GM19452 (cell line): ENCODE results near the gene RILP.
A peak's percentile ranks its signal among the peaks of the same experiment; 100 is the strongest.

Source experiments
- ATAC-seq: cut with Tn5 transposase; IDR thresholded peaks from one replicate; pipeline ENCODE4 v1.9.1; 2021; ENCODE audit not compliant: unreplicated experiment

Gene RILP

DNA sequence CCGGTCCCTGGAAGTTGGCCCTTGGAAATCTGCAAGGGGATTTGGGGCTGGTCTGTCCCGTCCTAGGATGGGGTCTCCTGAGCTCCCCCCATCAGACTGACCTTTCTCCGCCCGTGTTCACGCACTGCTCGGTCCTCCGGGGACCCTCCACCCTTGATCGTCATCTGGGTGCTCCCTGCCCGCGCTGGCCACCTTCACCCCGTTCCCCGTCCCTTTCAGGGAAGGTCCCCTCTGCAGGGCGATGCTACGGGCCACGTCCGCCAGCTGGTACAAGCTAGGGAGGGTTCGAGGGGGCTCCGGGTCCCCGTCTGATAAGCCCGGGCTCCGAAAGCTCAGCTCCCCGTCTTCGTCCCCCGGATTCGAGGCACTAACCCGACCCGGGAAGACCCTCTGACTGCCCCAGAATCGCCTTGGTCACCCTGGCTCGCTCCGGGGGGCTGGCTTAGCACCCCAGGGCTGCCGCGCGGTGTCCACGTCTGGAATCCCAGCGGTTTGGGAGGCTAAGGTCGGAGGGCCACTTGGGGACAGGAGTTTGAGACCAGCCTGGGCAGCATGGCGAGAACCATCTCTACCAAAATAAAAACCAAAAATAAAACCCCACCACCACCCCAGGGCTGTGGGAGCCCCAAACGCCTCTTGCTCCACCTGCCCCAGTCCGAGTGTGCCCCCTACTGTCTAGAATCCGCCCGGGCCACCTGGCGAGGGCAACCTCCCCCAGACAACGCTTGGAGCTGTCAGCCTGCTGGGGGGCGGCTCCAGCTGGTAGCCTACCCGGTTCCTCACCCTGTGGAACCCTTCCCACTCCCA is 20.0 kb downstream of the RILP start:
- ATAC-seq: no peak

DNA sequence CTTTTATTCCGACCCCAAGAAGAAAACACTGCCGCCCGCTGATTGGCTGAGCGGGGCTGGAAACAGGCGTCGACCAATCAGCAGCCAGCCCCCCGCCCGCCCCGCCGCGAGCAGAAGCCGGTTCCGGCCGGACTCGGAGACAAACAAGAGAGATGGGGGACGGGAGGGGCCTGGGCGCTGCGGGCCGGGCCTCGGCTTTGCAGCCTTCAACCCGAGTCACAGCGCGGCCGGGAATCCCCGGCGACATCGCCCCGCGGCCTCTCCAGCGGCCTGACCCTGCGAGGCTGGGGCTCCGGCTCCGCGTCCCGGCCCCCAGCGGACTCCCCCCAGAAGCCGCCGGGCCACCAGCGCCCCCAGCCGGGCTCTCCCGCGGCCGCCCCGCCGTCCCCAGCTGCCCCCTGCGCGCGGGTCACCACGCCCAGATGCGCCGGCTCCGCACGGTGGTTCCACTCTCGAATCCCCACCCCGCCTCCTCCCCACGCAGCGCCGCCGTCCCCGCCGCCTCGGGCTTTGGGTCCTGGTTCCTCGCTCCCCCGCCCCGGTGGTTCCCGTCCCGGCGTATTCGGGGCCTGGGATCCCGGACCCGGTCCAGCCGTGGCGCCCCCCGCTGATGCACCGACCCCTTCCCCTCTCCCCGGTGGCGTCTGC is 20.7 kb downstream of the RILP start:
- peak; percentile 51 for ATAC-seq

DNA sequence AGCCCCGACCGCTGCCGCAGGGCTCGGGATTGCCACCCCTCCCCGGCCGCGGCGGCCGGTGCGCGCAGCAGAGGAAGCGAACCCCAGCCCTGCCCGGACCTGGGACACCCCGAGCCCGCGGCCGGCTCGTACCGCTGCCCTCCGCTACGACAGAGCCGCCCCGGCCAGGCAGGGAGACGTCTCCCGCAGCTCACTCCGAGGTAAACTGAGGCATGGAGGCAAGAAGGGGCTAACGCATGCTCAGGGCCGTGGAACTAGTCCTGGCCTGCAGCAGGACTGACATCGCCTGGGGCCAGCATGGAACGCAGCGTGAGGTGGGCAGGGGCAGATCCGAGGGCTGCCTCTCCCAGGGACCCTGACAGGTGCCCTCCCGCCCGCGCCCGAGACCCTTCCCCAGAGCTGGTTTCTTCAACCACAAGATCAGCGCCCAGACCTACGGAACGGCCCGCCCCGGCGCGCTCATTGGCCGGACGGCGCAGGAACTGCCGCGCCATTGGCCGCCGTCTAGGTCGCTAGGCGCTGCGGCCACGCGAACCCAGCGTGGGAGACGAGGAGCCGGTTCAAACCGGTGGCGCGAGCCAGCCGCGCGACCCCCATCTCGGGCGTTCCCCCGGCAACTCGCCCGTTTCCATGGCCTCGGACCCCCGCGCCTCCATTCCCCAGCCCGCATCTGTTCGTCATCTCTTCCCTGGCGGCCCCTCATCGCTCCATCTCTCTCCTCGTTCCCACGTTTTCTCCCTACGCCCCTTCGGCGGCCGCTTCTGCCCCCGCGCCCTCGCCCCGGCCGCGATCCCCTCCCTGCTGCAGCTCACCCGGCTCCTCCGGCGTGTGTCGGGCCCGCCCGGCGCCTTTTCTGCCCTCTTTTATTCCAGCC is 21.4 kb downstream of the RILP start, which contains the start of gene SLC43A2:
Gene SLC43A2, minus strand, starts transcription at position 853 of the 874 bp plus-strand sequence. CDS start 960 bp downstream, outside the sequence.
- peak; percentile 52 for ATAC-seq

DNA sequence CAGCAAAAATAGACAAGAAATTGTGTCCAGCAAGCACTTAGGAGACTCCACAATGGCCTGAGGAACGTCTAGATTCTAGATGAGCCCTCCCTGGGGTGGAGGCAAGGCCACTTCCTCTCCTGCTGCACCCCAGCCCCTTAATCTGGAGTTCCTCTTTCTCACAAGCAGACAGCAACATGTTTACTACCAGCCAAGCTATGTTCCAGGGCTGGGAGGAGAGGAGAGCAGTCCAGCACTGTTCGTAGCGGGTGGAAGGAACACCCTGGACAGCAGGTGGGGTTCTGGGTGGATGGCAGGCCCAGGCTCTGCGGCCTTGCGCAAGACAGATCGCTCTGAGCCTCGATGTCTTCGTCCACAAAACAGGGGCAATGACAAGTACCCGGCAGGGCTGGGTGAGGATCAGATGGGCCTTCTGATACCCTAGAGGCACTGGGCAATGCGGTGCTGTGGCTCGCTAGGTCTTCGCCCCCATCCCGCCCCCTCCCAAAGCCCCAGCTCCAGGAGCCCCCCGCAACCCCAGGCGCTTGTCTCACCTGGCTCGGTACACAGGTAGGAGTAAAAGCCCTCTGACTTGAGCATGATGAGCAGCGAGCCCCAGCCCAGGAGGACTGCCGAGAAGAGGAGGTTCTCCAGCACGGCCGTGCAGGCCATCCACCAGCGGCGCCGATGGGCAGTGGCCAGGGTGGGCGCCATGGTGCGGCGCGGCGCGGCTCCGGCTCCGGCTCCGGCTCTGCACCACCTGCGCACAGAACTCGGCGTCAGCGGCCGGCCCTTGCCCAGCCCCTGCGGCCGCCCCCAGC is 22.3 kb downstream of the RILP start:
- ATAC-seq: peak; percentile 10

DNA sequence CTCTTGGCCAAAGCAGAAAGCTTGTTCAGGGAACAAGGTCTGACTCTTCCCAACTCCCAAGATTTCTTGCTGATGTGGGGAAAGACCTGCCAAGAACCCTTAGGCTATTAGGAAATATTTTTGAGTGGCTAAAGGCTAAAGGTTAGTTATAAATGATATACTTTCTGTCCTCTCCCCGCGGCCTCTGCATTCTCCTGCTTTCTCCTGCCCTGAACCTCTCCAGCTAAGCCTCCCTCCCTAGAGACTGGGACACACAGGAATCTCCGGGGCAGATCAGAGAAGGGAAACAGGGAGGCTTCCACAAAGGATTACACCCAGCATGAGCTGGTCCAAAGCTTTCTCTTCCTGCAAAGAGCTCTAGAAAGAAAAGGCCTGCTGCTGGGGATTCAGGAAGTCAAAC is 23.3 kb downstream of the RILP start:
- no peak for ATAC-seq

DNA sequence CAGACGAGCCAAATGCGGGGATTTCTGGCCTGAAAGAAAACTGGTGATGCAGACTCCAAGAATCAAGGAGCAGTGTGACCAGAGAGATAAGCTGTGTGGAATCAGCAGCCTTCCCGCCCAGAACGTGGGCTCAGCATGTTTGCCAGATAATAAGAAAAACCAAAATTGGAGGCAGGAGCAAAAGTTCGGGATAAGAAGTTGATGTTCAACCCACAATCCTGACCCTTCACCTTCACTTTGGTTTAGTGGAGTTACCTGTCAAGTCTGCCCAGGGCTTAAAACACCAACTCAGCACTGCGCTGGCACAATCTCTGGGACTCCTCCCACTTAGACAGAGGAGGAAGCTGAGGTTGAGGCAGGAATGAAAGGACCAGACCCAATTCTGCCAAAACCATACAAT is 24.1 kb downstream of the RILP start:
- ATAC-seq: no peak

DNA sequence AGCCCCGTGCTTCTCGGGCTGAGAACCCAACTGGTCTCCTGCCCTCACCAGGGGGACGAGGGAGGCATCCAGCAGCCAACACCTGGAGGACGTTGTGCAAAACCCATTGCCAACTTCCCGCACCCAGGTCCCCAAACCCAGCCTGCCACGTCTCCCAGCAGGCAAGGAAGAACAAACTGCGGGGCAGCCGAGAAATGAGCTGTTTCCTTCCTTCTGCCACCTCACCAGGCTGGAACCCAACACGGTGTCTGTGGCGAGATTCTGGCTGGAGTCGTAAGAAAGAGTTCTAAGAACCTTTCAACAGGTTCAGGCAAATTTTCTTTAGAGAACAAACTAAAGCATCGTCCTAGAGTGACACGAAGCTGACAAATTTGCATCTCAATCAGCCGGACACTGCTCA is 24.6 kb downstream of the RILP start:
- no peak for ATAC-seq

DNA sequence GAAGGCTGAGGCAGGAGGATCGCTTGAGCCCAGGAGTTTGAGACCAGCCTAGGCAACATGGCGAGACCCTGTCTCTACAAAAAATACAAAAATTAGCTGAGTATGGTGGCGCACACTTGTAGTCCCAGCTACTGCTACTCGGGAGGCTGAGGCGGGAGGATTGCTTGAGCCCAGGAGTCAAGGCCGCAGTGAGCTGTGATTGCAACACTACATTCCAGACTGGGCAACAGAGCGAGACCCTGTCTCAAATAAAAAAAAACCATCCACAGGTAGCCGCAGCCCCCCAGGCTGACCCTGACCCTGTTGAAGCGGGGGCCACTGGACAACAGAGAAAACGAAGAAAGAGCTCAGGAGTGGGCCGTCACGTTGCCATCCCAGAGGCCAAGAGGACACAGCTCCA is 25.0 kb downstream of the RILP start:
- ATAC-seq: no peak

DNA sequence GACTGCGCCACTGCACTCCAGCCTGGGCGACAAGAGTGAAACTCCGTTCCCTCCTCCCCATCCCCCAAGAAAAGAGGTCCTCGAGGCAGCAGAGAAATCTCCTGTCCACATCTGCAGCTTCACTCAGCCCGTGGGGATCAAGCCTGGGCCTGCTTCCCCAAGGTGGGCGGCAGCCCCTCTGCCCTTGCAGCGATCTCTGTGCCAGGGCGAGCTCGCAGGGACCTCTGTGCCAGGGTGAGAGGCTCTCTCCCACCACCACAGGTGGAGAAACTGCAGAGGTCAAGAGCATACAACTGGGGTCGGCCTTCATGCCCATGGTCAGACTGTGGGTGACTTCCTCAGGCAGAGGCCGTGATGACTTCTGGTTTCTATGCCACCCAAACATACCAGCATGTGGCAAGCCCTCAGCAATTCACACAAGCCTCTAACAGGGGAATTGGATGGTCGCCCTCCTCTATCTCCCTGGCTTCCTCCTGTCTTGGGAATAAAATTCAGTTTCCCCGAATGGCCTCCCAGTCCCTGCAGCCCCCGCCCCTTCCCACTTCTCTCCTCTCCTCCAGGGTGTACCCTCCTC is 26.5 kb downstream of the RILP start:
- ATAC-seq: no peak

DNA sequence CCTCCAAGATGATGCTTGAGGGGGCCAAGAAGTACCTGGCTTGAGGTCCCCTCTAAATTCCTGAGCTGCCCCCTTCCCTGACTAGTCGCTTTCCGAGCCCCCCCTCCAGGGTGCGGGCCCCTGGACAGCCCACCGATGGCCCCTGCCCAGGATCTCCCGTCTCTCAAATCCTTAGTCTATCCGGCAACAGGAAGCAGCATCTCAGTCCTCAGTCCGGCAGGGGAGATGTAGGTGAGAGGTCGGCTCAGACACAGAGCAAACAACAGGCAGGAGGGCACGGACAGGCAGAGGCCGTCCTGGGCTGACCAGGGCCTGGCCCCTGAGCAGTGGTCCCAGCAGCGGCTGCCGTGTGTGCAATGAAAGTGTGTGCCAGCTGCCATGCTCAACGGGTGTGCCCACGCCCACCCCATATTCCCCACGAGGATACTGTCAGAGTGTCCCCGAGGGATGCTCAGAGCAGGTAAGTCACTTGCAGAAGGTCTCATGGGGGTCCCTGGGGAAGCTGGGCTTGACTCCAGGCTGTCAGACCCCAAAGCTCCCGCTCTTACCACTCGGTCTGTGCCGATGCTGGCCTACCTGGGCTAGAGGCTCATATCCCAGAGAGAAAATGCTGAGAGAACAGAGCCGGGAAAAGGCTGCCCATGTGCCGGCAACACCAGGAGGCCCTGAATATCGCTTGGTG is 28.3 kb downstream of the RILP start:
- ATAC-seq: no peak

DNA sequence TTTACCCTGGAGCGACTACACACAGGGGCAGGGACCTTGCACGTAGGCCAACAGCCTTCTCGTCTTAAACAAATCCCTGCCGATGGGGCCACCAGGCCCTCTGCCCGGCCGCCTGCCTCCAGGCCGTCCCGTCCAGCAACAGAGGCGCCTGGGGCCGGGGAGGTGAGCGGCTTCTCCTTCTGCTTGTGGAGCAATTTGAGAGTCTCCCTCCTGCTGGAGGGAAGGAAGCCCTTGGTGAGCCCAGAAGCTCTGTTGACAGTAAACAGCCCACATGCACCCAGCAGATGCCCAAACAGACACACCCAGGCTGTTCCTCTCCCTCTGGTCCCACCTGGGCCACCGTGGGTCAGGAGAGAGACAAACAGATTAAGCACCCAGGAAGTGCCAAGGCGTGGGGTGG is 29.2 kb downstream of the RILP start:
- ATAC-seq: no peak

DNA sequence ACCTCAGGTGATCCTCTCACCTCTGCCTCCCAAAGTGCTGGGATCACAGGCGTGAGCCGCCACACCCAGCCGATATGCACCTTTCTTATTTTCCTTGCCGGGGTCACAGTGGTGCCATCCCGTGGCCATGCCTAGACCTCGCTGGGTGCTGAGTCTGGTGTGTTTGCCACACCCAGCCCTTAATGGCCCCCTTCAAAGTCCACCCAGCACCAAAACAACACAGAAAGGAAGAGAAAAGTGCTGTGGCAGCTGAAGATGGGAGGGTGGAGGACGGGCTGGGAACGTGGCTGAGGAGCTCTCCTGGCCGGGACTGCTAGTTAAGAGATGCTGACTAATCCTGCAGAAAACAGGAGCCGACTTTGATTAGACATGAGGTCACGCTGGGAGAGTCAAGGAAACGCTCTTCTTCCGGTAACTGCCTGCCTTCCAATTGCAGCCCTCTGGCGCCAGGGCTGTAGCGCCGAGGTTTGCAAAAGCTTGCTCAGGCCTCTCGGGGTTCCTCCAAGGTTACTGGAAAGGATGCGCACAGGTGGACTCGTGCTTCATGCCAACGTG is 32.0 kb downstream of the RILP start:
- ATAC-seq: no peak

DNA sequence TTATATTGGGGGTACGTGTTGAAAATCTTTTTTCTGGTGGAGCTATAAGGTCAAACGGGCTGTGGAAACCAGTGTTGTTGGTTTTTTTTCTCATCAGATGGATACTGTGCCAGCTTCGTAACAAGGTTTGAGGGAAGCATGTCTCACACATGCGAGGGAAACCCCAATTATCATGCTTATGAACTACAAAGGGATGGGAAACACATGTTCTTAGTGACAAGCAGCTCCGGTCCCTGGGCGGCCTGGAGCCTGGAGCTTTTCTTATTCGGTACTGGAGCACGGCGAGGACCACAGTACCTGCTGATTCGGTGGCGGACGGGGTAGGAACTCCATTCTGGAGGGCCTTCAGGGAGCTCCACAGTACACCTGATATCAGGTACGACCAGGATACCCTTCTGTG is 33.6 kb downstream of the RILP start:
- no peak for ATAC-seq

DNA sequence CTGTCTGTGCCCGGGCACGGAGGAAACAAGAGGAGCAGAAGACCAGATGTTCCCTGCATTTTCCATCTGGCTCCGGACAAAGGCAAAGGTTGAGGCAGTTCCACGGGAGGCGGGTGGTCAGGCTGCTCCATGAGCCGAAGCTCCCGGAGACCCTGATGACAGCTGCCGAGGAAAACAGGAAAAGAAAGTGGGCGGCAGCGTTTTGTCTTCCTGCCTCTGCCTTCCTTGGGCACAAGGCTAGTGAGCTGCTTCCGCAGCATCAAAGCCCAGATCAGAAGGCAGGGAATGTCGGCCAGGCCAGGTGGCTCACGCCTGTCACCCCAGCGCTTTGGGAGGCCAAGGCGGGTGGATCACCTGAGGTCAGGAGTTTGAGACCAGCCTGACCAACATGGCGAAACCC is 37.3 kb downstream of the RILP start:
- no peak for ATAC-seq

DNA sequence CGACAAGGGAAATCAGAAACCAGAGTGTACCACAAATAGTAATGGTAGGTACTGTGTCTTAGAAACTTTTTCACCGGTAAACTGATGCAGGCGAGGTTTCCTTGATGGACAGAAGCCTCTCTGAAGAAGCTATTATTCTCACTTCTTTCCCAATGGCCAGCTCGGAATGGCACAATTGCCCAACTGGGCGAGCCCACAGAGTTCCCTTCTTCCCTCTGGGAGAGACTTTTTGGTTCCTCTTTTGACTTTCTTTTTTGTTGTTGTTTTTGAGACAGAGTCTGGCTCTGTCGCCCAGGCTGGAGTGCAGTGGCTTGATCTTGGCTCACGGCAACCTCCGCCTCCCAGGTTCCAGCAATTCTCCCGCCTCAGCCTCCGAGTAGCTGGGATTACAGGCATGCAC is 38.0 kb downstream of the RILP start:
- no peak for ATAC-seq

DNA sequence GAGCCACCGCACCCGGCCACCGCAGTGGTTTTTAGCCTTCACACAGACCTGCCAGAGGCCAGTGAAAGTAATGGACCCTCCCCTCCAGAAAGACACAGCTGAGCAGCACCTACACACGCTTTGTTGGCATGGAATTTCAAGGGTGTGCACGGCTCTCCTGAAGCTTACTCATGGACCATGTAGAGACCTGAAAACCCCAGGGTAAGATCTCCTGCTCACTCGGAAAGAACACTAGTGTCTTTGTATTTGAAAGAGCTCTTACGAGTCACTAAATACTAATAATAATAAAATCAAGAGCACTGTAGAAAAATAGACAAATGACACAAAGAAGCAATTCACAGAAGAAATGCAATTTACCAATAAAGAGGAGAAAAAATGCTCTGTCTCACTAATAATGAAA is 41.0 kb downstream of the RILP start:
- no peak for ATAC-seq

DNA sequence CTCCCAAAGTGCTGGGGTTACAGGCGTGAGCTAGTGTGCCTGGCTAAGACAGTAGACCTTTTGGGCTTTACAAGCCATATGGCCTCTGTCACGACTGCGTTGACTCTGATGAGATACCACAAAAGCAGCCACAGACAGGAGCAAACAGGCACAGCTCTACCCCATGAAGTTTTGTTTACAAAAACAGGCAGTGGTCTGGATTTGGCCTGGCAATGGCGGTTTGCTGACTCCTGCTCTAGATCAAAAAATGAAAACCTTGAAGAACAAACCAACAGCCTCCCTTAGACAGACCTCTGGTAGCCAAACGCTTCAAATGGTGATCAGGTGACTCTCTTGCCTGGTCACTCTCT is 41.7 kb downstream of the RILP start:
- no peak for ATAC-seq

DNA sequence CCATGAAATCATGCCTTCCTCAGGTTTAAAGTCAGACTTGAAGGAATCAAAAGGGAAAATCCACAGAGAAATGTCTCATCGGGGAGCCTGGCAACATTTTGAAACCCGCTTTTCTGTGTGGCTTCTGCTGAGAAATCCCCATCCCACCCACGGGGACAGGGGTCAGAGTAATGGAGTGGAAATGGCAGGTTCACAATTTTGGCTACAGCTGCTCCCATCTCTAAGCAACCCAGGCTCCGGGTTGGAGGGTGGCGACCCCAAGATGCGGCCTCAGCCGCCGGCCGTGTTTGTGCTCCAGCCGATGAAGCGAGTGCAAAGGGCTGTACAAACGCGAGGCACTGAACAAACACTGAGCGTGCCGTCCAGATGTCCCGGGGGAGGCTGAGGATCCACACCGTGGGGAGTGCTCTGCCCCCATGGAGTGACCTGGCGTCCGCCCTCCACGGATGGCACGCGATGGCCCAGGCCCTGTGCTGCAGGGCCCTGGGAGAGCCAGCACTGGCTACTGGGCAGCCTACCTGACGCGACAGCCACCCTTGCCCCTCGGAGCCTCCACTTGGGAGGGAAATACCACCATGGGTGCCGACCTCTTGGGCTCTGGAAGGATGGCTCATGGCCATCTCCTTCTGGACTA is 43.2 kb downstream of the RILP start:
- no peak for ATAC-seq

DNA sequence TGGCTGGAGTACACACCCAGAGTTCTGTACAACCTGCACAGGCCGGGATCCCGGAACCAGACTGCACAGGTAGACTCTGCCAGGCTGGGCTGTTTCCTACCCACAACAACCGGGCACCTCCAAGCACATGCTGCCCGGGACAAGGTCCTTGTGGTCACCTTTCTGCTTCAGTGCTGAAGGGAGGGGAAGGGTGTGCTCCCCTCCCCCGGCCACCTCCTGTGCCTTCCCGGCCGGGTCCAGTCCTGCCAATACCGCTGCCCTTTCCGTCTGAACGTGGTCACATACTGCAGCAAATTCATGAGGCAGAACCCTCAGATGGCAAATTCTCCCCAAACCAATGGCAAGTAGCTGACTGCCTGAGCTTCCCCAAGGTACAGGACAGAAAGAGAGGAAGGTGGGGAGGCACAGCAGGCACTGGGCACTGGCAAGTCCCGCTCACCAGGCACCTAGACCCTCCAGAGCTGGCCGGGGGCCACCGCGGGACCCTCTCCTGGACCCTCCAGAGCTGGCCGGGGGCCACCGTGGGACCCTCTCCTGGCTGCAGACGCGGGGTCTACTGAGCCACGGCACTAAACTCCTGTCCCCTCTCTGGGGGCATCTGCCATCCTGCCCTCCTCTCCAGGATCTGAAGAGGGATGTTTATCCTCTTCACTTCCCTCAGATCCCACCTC is 43.9 kb downstream of the RILP start:
- no peak for ATAC-seq
